K562 (cell line): ENCODE results near the gene MANEAL. TPM values are rescaled to one million over a fixed set of nuclear protein-coding genes. Genes with fewer than 3 reads are reported as not detected.
A peak's percentile ranks its signal among the peaks of the same experiment; 100 is the strongest.

Source experiments
- ATAC-seq: fragments of 200-7000 bp; cut with Tn5 transposase; 3 replicates; pipeline ENCODE4 v1.9.1; 2020; ENCODE audit warnings: moderate library complexity
- BruUV-seq: library from RNA; stranded (reverse); fragments of 400-500 nt; replicated peaks from 2 replicates; lab custom pipeline; 2021; lab: Mats Ljungman, UMichigan
- CTCF ChIA-PET: fragments of 300-600 bp; formaldehyde crosslinking; extraction: SDS; loops from one replicate; lab custom pipeline; 2021; ENCODE audit warnings: low intra/inter-chr PET ratio; lab: Yijun Ruan, JAX
- POLR2A ChIA-PET: fragments of 300-600, 350-650 bp; sonication (Branson Sonifier 250); formaldehyde crosslinking; extraction: SDS; loops from one replicate; lab custom pipeline; 2021; ENCODE audit warnings: antibody characterized with exemption, inconsistent platforms; lab: Yijun Ruan, JAX
- DNase-seq, 4 experiments: peaks; one replicate each; pipeline versions ENCODE4 v3.0.0 to v3.0.0-alpha.2; 2011 to 2018; ENCODE audit warnings: low spot score in 3 of 4, mixed read lengths in 3 of 4; ENCODE audit errors: extremely low read depth in 1 of 4
- FAIRE-seq: peaks from 2 replicates; lab custom pipeline; 2011; peaks lifted over from hg19 to GRCh38; lab: Jason Lieb, UNC
- H2AFZ ChIP-seq: 2 replicates; pipeline ENCODE4 v1.6.0; 2011; ENCODE audit warnings: low read depth, low read length, control low read depth, inconsistent platforms
- H3K27ac ChIP-seq: fragments of 200-600 bp; 3 replicates; pipeline ENCODE4 v1.8.0; 2011; ENCODE audit warnings: low read depth, mild to moderate bottlenecking, control low read depth, inconsistent platforms, low read length, moderate library complexity, mixed read lengths; ENCODE audit errors: extremely low read depth
- H3K27me3 ChIP-seq, 2 experiments: fragments of 300-600 bp in 1 of 2; 2 replicates in 1 of 2; 3 replicates in 1 of 2; pipeline versions ENCODE4 v1.6.0 to v1.8.0; 2011; ENCODE audit warnings: inconsistent platforms in 2 of 2, low read length in 2 of 2, mild to moderate bottlenecking in 1 of 2, mixed read lengths in 1 of 2, moderate library complexity in 1 of 2; ENCODE audit not compliant: control insufficient read depth in 2 of 2, insufficient read depth in 2 of 2
- H3K36me3 ChIP-seq: fragments of 300-600 bp; 3 replicates; pipeline ENCODE4 v1.8.0; 2011; ENCODE audit warnings: mild to moderate bottlenecking, low read length, inconsistent platforms; ENCODE audit not compliant: control insufficient read depth, insufficient read depth
- H3K4me1 ChIP-seq, 2 experiments: fragments of 200-600 bp in 1 of 2; replicated peaks in 1 of 2; 2 replicates in 1 of 2; 3 replicates in 1 of 2; pipeline versions ENCODE4 v1.5.1 to v1.8.0; 2011; ENCODE audit warnings: inconsistent platforms in 2 of 2, low read length in 2 of 2, mild to moderate bottlenecking in 1 of 2, mixed read lengths in 1 of 2, moderate library complexity in 1 of 2; ENCODE audit not compliant: control insufficient read depth in 2 of 2, insufficient read depth in 2 of 2
- H3K4me2 ChIP-seq: 2 replicates; pipeline ENCODE4 v1.6.1; 2011; ENCODE audit warnings: low read length, control low read depth, inconsistent platforms, mixed read lengths; ENCODE audit not compliant: insufficient read depth
- H3K4me3 ChIP-seq: fragments of 200-600 bp; sonication (generic), shearing (Covaris generic); 2 replicates; pipeline ENCODE4 v1.5.1; 2016; ENCODE audit warnings: control low read depth, inconsistent platforms
- H3K79me2 ChIP-seq: fragments of 200-600 bp; 3 replicates; pipeline ENCODE4 v1.8.0; 2011; ENCODE audit warnings: low read length, inconsistent platforms; ENCODE audit not compliant: control insufficient read depth, insufficient read depth
- H3K9ac ChIP-seq, 2 experiments: 2 replicates each; pipeline versions ENCODE4 v1.6.0 to v1.6.1; 2011; ENCODE audit warnings: low read depth in 2 of 2, low read length in 2 of 2, control low read depth in 1 of 2, inconsistent platforms in 1 of 2, mild to moderate bottlenecking in 1 of 2, mixed read lengths in 1 of 2; ENCODE audit not compliant: insufficient read depth in 1 of 2
- H3K9me1 ChIP-seq: one replicate; pipeline ENCODE4 v1.6.0; 2011; ENCODE audit warnings: inconsistent platforms, mild to moderate bottlenecking, low read length, moderate library complexity; ENCODE audit not compliant: control insufficient read depth, insufficient read depth
- H3K9me3 ChIP-seq: replicated peaks from 2 replicates; pipeline ENCODE4 v1.5.1; 2011; ENCODE audit warnings: low read depth, low read length, inconsistent platforms; ENCODE audit not compliant: control insufficient read depth, insufficient read depth
- H4K20me1 ChIP-seq: replicated peaks from 2 replicates; pipeline ENCODE4 v1.6.1; 2011; ENCODE audit warnings: low read length, inconsistent platforms, mixed read lengths; ENCODE audit not compliant: control insufficient read depth, insufficient read depth
- C11orf30 ChIP-seq: fragments of 450-650 bp; IDR thresholded peaks from 2 replicates; pipeline ENCODE4 v1.6.1; 2016; ENCODE audit warnings: low read depth, mild to moderate bottlenecking
- CBX8 ChIP-seq: fragments of 200-600 bp; sonication (generic); IDR thresholded peaks from 2 replicates; pipeline ENCODE4 v1.6.1; 2012; ENCODE audit warnings: borderline replicate concordance, mixed run types, low read depth, mild to moderate bottlenecking, moderate library complexity, mixed read lengths, low read length, control low read depth, inconsistent platforms; ENCODE audit not compliant: poor library complexity, severe bottlenecking; ENCODE audit errors: extremely low read depth
- CHD2 ChIP-seq: IDR thresholded peaks from 2 replicates; pipeline ENCODE4 v1.6.1; 2011; ENCODE audit warnings: low read depth, low read length
- CREM ChIP-seq: IDR thresholded peaks from 2 replicates; pipeline ENCODE4 v1.6.1; 2014; ENCODE audit warnings: antibody characterized with exemption, low read depth
- EWSR1 ChIP-seq: fragments of 450-650 bp; IDR thresholded peaks from 2 replicates; pipeline ENCODE4 v1.6.1; 2018; ENCODE audit warnings: borderline replicate concordance, mild to moderate bottlenecking, low read depth, moderate library complexity; ENCODE audit not compliant: partially characterized antibody
- FOXJ3 ChIP-seq: sonication (generic); formaldehyde crosslinking; IDR thresholded peaks from 2 replicates; pipeline ENCODE4 v1.4.0; 2020; ENCODE audit warnings: mild to moderate bottlenecking, missing genetic modification reagents
- HMBOX1 ChIP-seq: sonication (generic); IDR thresholded peaks from 2 replicates; pipeline ENCODE4 v1.6.1; 2016
- MECOM ChIP-seq: fragments of 250-450 bp; sonication (Bioruptor Pico); IDR thresholded peaks from 2 replicates; pipeline ENCODE4 v1.8.0; 2022; ENCODE audit warnings: inconsistent platforms
- RBM14 ChIP-seq: fragments of 200-400 bp; formaldehyde crosslinking; IDR thresholded peaks from 2 replicates; pipeline ENCODE4 v1.6.1; 2018; ENCODE audit warnings: low read depth, mild to moderate bottlenecking, low read length, moderate library complexity, borderline replicate concordance; ENCODE audit not compliant: insufficient read depth
- SMARCA4 ChIP-seq: fragments of 450-650 bp; IDR thresholded peaks from 2 replicates; pipeline ENCODE4 v1.6.1; 2016
- WHSC1 ChIP-seq: IDR thresholded peaks from one replicate; pipeline ENCODE4 v1.6.1; 2012; ENCODE audit warnings: low read length, control low read depth, inconsistent platforms
- ZKSCAN8 ChIP-seq: fragments of 200-800 bp; sonication (Bioruptor generic); IDR thresholded peaks from 2 replicates; pipeline ENCODE4 v1.6.1; 2016; ENCODE audit warnings: missing genetic modification characterization, missing compliant biosample characterization
- ZNF197 ChIP-seq: fragments of 200-800 bp; sonication (Bioruptor generic); IDR thresholded peaks from 2 replicates; pipeline ENCODE4 v1.6.1; 2016; ENCODE audit warnings: low read depth, missing genetic modification characterization, missing compliant biosample characterization
- ZNF766 ChIP-seq: fragments of 200-800 bp; sonication (Bioruptor generic); conservative IDR thresholded peaks from 2 replicates; pipeline ENCODE4 v1.6.1; 2016; ENCODE audit warnings: missing genetic modification characterization, missing compliant biosample characterization
- WGBS: fragments of 100-300 bp; shearing (Covaris generic); methylation state at CpG from one replicate; pipeline ENCODE4 v1.1.6; 2016; ENCODE audit warnings: low coverage, mixed read lengths; ENCODE audit not compliant: insufficient coverage; ENCODE audit errors: missing lambda C conversion rate; 5-methylcytosine and 5-hydroxymethylcytosine counted together
- in situ Hi-C: fragments of 300-500 bp; cut with MboI; formaldehyde crosslinking; loops from 4 replicates; pipeline ENCODE4 v1.15.0; 2018; ENCODE audit warnings: inconsistent platforms, mixed read lengths
- intact Hi-C: fragments of 100-400 bp; cut with micrococcal nuclease; formaldehyde crosslinking; loops from 2 replicates; pipeline ENCODE4 v1.14.2; 2022
- polyA plus RNA-seq, 8 experiments: library from polyadenylated mRNA; depleted of rRNA in 4 of 8; stranded (reverse) in 5 of 8; unstranded in 3 of 8; fragments of >200 nt; fragmentation: Nextera tagmentation in 2 of 8; fragmentation: Illumina TruSeq in 1 of 8; extraction: Ambion mirVana in 2 of 8; extraction: Trizol in 1 of 8; gene quantifications; 2 replicates each; pipeline versions ENCODE4 v1.2.1 to v1.2.3, GENCODE V29; 2011 to 2014; ENCODE audit warnings: inconsistent platforms in 1 of 8, missing spikeins in 1 of 8
- total RNA-seq, 7 experiments: library from RNA; depleted of rRNA in 6 of 7; stranded (reverse); fragments of >200 nt in 6 of 7; fragmentation: Illumina TruSeq in 2 of 7; extraction: Trizol in 2 of 7; gene quantifications; 2 replicates each; pipeline versions ENCODE4 v1.2.1 to v1.2.3, GENCODE V29; 2011 to 2021; ENCODE audit warnings: low replicate concordance in 1 of 7

MANEAL gene
- total and polyA plus RNA-seq, 9 of the 15 experiments (the other 6 are each of a cell fraction or from before 2014, with no cell fraction given) = 0.37 to 3.2 (median 1.2) TPM

- TF ChIP-seq HMBOX1 (peak; percentile 45; the same call in 1 of the 2 replicates), CHD2 (no peak), CREM (0 out of 2 replicates have a peak, but pooled peaks have one; percentile 11), ZKSCAN8 (CRISPR knock-in tag) (no peak), C11orf30 (no peak), CBX8 (no peak)
- TF ChIP-seq, all 486 proteins: peak for 3
Measured at GRCh38 chr1:37817481-37817880, 23.8 kb downstream of the MANEAL start (continued).

GRCh38 chr1:37821481-37821880 is 27.8 kb downstream of the MANEAL start:
- Histone ChIP-seq H3K79me2 (no peaks in the 10 kb centered on the region), H3K36me3 (peaks cover 75% of the 10 kb centered on the region), H3K9me3 (no peaks in the 10 kb centered on the region), H3K4me2 (no peak overlapping the region), H3K4me3 (no peak overlapping the region), H4K20me1 (no peaks in the 10 kb centered on the region), H3K9ac (no peak overlapping the region), H3K27me3 (no peaks in the 10 kb centered on the region), H3K27ac (no peak overlapping the region), H2AFZ (no peak overlapping the region), H3K4me1 (no peaks in the 10 kb centered on the region), H3K9me1 (no peaks in the 10 kb centered on the region)
- in situ Hi-C loops (no loop called here), intact Hi-C loops (no loop called here)
- no TSS peak for BruUV-seq
- ChIA-PET POLR2A (interaction anchor here (1.7 kb wide), 1 partner anchor 13 kb away, joined by 7 read pairs; the partner anchor contains the start of genes C1orf122 and YRDC), CTCF (no interaction called here)
- WGBS = 80% methylated on average over 2 of the region's 2 CpGs
- no peak for FAIRE-seq
- no peak for ATAC-seq
- DNase-seq = no peak
- TF ChIP-seq RBM14 (no peak), EWSR1 (no peak), ZNF197 (CRISPR knock-in tag) (no peak), ZNF766 (CRISPR knock-in tag) (no peak), FOXJ3 (CRISPR knock-in tag) (no peak), MECOM (CRISPR knock-in tag) (no peak), WHSC1 (no peak), SMARCA4 (no peak)
